Endothelial cell of umbilical vein (primary cell): ENCODE measurements around the gene CMTM4.

Experiments used
- CTCF ChIP-seq, 2 donors: IDR thresholded peaks; 1 replicate in 1 of 2; 2 replicates in 1 of 2; pipeline ENCODE4 v1.5.1; 2011; ENCODE audit warnings: low read length in 2 of 2, mild to moderate bottlenecking in 2 of 2, moderate library complexity in 2 of 2, control low read depth in 1 of 2, inconsistent platforms in 1 of 2, low read depth in 1 of 2; ENCODE audit not compliant: insufficient read depth in 1 of 2; ENCODE audit errors: extremely low read depth in 1 of 2
- EZH2 ChIP-seq: IDR thresholded peaks from 2 replicates; pipeline ENCODE4 v1.6.1; 2012; ENCODE audit warnings: borderline replicate concordance, low read depth, mild to moderate bottlenecking, moderate library complexity, low read length, inconsistent platforms; ENCODE audit not compliant: severe bottlenecking
- POLR2A ChIP-seq: IDR thresholded peaks from 2 replicates; pipeline ENCODE4 v1.6.1; 2012; ENCODE audit warnings: low read depth, mild to moderate bottlenecking, control low read depth, low read length

GRCh38 chr16:66610111-66610820, 86.3 kb downstream of the CMTM4 start:
- no peak for TF ChIP-seq CTCF (IDR thresholded peaks at IDR 0.05; ENCODE audit: extremely low read depth in 1 of 2, insufficient read depth in 1 of 2, low read depth in 1 of 2, low read length in 2 of 2)
- no peak for TF ChIP-seq EZH2
- no peak for TF ChIP-seq POLR2A
